DND-41 (cell line): Measurements from ENCODE around the gene RAB5A.

Source experiments
- EZH2 ChIP-seq: IDR thresholded peaks from 3 replicates; pipeline ENCODE4 v1.6.1; 2012; ENCODE audit warnings: borderline replicate concordance, low read depth, mild to moderate bottlenecking, moderate library complexity, low read length, inconsistent platforms; ENCODE audit not compliant: severe bottlenecking
- TF ChIP-seq, protein P1 (sequence below): IDR thresholded peaks from 2 replicates; pipeline ENCODE4 v1.5.1; 2012; ENCODE audit warnings: borderline replicate concordance, low read length, moderate library complexity, mild to moderate bottlenecking; ENCODE audit not compliant: poor library complexity, severe bottlenecking; ENCODE audit errors: extremely low read depth

DNA sequence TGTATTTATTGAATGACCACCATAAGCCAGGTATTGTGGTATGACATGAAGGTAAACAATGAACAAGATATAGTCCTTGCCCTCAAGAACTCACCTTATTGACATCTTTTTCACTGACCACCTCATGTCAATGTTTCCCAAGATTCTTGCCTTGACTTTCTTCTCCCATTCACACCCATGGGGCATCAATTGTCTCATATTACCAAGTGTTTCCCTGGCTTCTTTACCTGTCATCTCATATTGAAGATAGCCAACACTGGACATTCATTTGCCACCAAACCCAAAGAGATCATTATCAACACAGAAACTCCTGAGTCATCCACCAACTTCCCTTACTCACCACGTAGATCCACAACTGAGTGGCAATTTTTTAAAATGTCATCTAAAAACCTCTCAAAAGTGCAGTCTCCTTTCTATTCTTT is 15.1 kb upstream of the RAB5A start:
- TF ChIP-seq, protein P1, sequence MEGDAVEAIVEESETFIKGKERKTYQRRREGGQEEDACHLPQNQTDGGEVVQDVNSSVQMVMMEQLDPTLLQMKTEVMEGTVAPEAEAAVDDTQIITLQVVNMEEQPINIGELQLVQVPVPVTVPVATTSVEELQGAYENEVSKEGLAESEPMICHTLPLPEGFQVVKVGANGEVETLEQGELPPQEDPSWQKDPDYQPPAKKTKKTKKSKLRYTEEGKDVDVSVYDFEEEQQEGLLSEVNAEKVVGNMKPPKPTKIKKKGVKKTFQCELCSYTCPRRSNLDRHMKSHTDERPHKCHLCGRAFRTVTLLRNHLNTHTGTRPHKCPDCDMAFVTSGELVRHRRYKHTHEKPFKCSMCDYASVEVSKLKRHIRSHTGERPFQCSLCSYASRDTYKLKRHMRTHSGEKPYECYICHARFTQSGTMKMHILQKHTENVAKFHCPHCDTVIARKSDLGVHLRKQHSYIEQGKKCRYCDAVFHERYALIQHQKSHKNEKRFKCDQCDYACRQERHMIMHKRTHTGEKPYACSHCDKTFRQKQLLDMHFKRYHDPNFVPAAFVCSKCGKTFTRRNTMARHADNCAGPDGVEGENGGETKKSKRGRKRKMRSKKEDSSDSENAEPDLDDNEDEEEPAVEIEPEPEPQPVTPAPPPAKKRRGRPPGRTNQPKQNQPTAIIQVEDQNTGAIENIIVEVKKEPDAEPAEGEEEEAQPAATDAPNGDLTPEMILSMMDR: no peak
- no peak for TF ChIP-seq EZH2
